HG02571 (cell line): Measurements from ENCODE around the gene DOHH.
"Not testable (repeated sequence)": the region's sequence is repeated elsewhere in the genome, so short reads cannot be mapped to it uniquely, and the experiment has no call there.

Experiments
- ATAC-seq: cut with Tn5 transposase; IDR thresholded peaks from one replicate; pipeline ENCODE4 v1.9.1; 2021; ENCODE audit warnings: mild to moderate bottlenecking, moderate library complexity; ENCODE audit not compliant: unreplicated experiment

DOHH gene

GRCh38 chr19:3535235-3535535 lies 34.7 kb upstream of the DOHH start:
- no peak for ATAC-seq

GRCh38 chr19:3534375-3535234 lies 34.1 kb upstream of the DOHH start:
- no peak for ATAC-seq

GRCh38 chr19:3533563-3534216 lies 33.2 kb upstream of the DOHH start:
- ATAC-seq: no peak

GRCh38 chr19:3533033-3533432 lies 32.6 kb upstream of the DOHH start:
- ATAC-seq: no peak

- ATAC-seq: no peak
Observed at GRCh38 chr19:3532154-3532786, 31.8 kb upstream of the DOHH start.

- ATAC-seq: no peak
Observed at GRCh38 chr19:3531716-3532115, 31.2 kb upstream of the DOHH start.

GRCh38 chr19:3530389-3530788 lies 29.9 kb upstream of the DOHH start:
- ATAC-seq: no peak

- not testable (repeated sequence) for ATAC-seq
Observed at GRCh38 chr19:3529299-3529698, 28.8 kb upstream of the DOHH start.

- no peak for ATAC-seq
Observed at GRCh38 chr19:3528539-3529211, 28.2 kb upstream of the DOHH start.

GRCh38 chr19:3528080-3528479 lies 27.6 kb upstream of the DOHH start:
- no peak for ATAC-seq

GRCh38 chr19:3527238-3527910 lies 26.9 kb upstream of the DOHH start:
- no peak for ATAC-seq

GRCh38 chr19:3526507-3527237 lies 26.2 kb upstream of the DOHH start:
- no peak for ATAC-seq

GRCh38 chr19:3524904-3525451 lies 24.5 kb upstream of the DOHH start:
- no peak for ATAC-seq

GRCh38 chr19:3524078-3524842 lies 23.8 kb upstream of the DOHH start:
- ATAC-seq: no peak

- ATAC-seq: no peak
Observed at GRCh38 chr19:3523361-3524077, 23.0 kb upstream of the DOHH start.

GRCh38 chr19:3522421-3523360 lies 22.2 kb upstream of the DOHH start:
- no peak for ATAC-seq

- ATAC-seq: no peak
Observed at GRCh38 chr19:3521104-3521445, 20.6 kb upstream of the DOHH start.
